ENCODE measurements around the gene LLGL2.

LLGL2 gene

GRCh38 chr17:75550139-75550465 is 24.6 kb downstream of the LLGL2 start:
- DNase-seq (ENCODE audit: low spot score) = no peak

- no peak for DNase-seq (ENCODE audit: low spot score)
Observed at GRCh38 chr17:75551266-75551665, 25.8 kb downstream of the LLGL2 start.

- peak; percentile 72 for DNase-seq (ENCODE audit: low spot score)
Observed at GRCh38 chr17:75552425-75553294, 27.2 kb downstream of the LLGL2 start.

- DNase-seq (ENCODE audit: low spot score) = no peak
Observed at GRCh38 chr17:75553295-75554110, 28.0 kb downstream of the LLGL2 start.

- DNase-seq (ENCODE audit: low spot score) = no peak
Observed at GRCh38 chr17:75555679-75556153, 30.2 kb downstream of the LLGL2 start.

GRCh38 chr17:75557075-75557851 is 31.8 kb downstream of the LLGL2 start:
- peak; percentile 63 for DNase-seq (ENCODE audit: low spot score)

GRCh38 chr17:75557852-75558665 is 32.6 kb downstream of the LLGL2 start:
- DNase-seq (ENCODE audit: low spot score) = no peak

- no peak for DNase-seq (ENCODE audit: low spot score)
Observed at GRCh38 chr17:75558666-75559530, 33.4 kb downstream of the LLGL2 start.

- no peak for DNase-seq (ENCODE audit: low spot score)
Observed at GRCh38 chr17:75559958-75560533, 34.5 kb downstream of the LLGL2 start.

GRCh38 chr17:75561927-75562603 is 36.6 kb downstream of the LLGL2 start:
- no peak for DNase-seq (ENCODE audit: low spot score)

- no peak for DNase-seq (ENCODE audit: low spot score)
Observed at GRCh38 chr17:75563063-75563758, 37.7 kb downstream of the LLGL2 start.

GRCh38 chr17:75564195-75564594 is 38.7 kb downstream of the LLGL2 start:
- no peak for DNase-seq (ENCODE audit: low spot score)

GRCh38 chr17:75565066-75565465 is 39.6 kb downstream of the LLGL2 start:
- DNase-seq (ENCODE audit: low spot score) = no peak

- no peak for DNase-seq (ENCODE audit: low spot score)
Observed at GRCh38 chr17:75565618-75566017, 40.1 kb downstream of the LLGL2 start.

GRCh38 chr17:75566416-75566815 is 40.9 kb downstream of the LLGL2 start:
- no peak for DNase-seq (ENCODE audit: low spot score)

- DNase-seq (ENCODE audit: low spot score) = no peak
Observed at GRCh38 chr17:75566834-75567233, 41.3 kb downstream of the LLGL2 start.

GRCh38 chr17:75568412-75569255 is 43.1 kb downstream of the LLGL2 start:
- DNase-seq (ENCODE audit: low spot score) = no peak

Measured in hepatic stellate cell (primary cell).